K562 (cell line): Measurements from ENCODE around the gene CDC42EP5. TPM values are rescaled to one million over a fixed set of nuclear protein-coding genes. Genes with fewer than 3 reads are reported as not detected.

Source experiments
- ATAC-seq: fragments of 200-7000 bp; cut with Tn5 transposase; 3 replicates; pipeline ENCODE4 v1.9.1; 2020; ENCODE audit warnings: moderate library complexity
- BruUV-seq: library from RNA; stranded (reverse); fragments of 400-500 nt; replicated peaks from 2 replicates; lab custom pipeline; 2021; lab: Mats Ljungman, UMichigan
- CTCF ChIA-PET: fragments of 300-600 bp; formaldehyde crosslinking; extraction: SDS; loops from one replicate; lab custom pipeline; 2021; ENCODE audit warnings: low intra/inter-chr PET ratio; lab: Yijun Ruan, JAX
- POLR2A ChIA-PET: fragments of 300-600, 350-650 bp; sonication (Branson Sonifier 250); formaldehyde crosslinking; extraction: SDS; loops from one replicate; lab custom pipeline; 2021; ENCODE audit warnings: antibody characterized with exemption, inconsistent platforms; lab: Yijun Ruan, JAX
- DNase-seq, 4 experiments: peaks; one replicate each; pipeline versions ENCODE4 v3.0.0 to v3.0.0-alpha.2; 2011 to 2018; ENCODE audit warnings: low spot score in 3 of 4, mixed read lengths in 3 of 4; ENCODE audit errors: extremely low read depth in 1 of 4
- FAIRE-seq: peaks from 2 replicates; lab custom pipeline; 2011; peaks lifted over from hg19 to GRCh38; lab: Jason Lieb, UNC
- H2AFZ ChIP-seq: 2 replicates; pipeline ENCODE4 v1.6.0; 2011; ENCODE audit warnings: low read depth, low read length, control low read depth, inconsistent platforms
- H3K27ac ChIP-seq: fragments of 200-600 bp; 3 replicates; pipeline ENCODE4 v1.8.0; 2011; ENCODE audit warnings: low read depth, mild to moderate bottlenecking, control low read depth, inconsistent platforms, low read length, moderate library complexity, mixed read lengths; ENCODE audit errors: extremely low read depth
- H3K27me3 ChIP-seq, 2 experiments: fragments of 300-600 bp in 1 of 2; 2 replicates in 1 of 2; 3 replicates in 1 of 2; pipeline versions ENCODE4 v1.6.0 to v1.8.0; 2011; ENCODE audit warnings: inconsistent platforms in 2 of 2, low read length in 2 of 2, mild to moderate bottlenecking in 1 of 2, mixed read lengths in 1 of 2, moderate library complexity in 1 of 2; ENCODE audit not compliant: control insufficient read depth in 2 of 2, insufficient read depth in 2 of 2
- H3K36me3 ChIP-seq: fragments of 300-600 bp; 3 replicates; pipeline ENCODE4 v1.8.0; 2011; ENCODE audit warnings: mild to moderate bottlenecking, low read length, inconsistent platforms; ENCODE audit not compliant: control insufficient read depth, insufficient read depth
- H3K4me1 ChIP-seq, 2 experiments: fragments of 200-600 bp in 1 of 2; replicated peaks in 1 of 2; 2 replicates in 1 of 2; 3 replicates in 1 of 2; pipeline versions ENCODE4 v1.5.1 to v1.8.0; 2011; ENCODE audit warnings: inconsistent platforms in 2 of 2, low read length in 2 of 2, mild to moderate bottlenecking in 1 of 2, mixed read lengths in 1 of 2, moderate library complexity in 1 of 2; ENCODE audit not compliant: control insufficient read depth in 2 of 2, insufficient read depth in 2 of 2
- H3K4me2 ChIP-seq: 2 replicates; pipeline ENCODE4 v1.6.1; 2011; ENCODE audit warnings: low read length, control low read depth, inconsistent platforms, mixed read lengths; ENCODE audit not compliant: insufficient read depth
- H3K4me3 ChIP-seq: fragments of 200-600 bp; sonication (generic), shearing (Covaris generic); 2 replicates; pipeline ENCODE4 v1.5.1; 2016; ENCODE audit warnings: control low read depth, inconsistent platforms
- H3K79me2 ChIP-seq: fragments of 200-600 bp; 3 replicates; pipeline ENCODE4 v1.8.0; 2011; ENCODE audit warnings: low read length, inconsistent platforms; ENCODE audit not compliant: control insufficient read depth, insufficient read depth
- H3K9ac ChIP-seq, 2 experiments: 2 replicates each; pipeline versions ENCODE4 v1.6.0 to v1.6.1; 2011; ENCODE audit warnings: low read depth in 2 of 2, low read length in 2 of 2, control low read depth in 1 of 2, inconsistent platforms in 1 of 2, mild to moderate bottlenecking in 1 of 2, mixed read lengths in 1 of 2; ENCODE audit not compliant: insufficient read depth in 1 of 2
- H3K9me1 ChIP-seq: one replicate; pipeline ENCODE4 v1.6.0; 2011; ENCODE audit warnings: inconsistent platforms, mild to moderate bottlenecking, low read length, moderate library complexity; ENCODE audit not compliant: control insufficient read depth, insufficient read depth
- H3K9me3 ChIP-seq: replicated peaks from 2 replicates; pipeline ENCODE4 v1.5.1; 2011; ENCODE audit warnings: low read depth, low read length, inconsistent platforms; ENCODE audit not compliant: control insufficient read depth, insufficient read depth
- H4K20me1 ChIP-seq: replicated peaks from 2 replicates; pipeline ENCODE4 v1.6.1; 2011; ENCODE audit warnings: low read length, inconsistent platforms, mixed read lengths; ENCODE audit not compliant: control insufficient read depth, insufficient read depth
- HDAC8 ChIP-seq: fragments of 450-650 bp; IDR thresholded peaks from 2 replicates; pipeline ENCODE4 v1.6.1; 2016; ENCODE audit warnings: mild to moderate bottlenecking, missing genetic modification characterization, moderate library complexity, missing compliant biosample characterization
- OTX1 ChIP-seq: fragments of 450-650 bp; formaldehyde crosslinking; IDR thresholded peaks from 2 replicates; pipeline ENCODE4 v1.4.0; 2022; ENCODE audit warnings: mild to moderate bottlenecking
- POLR2A ChIP-seq: fragments of 450-650 bp; conservative IDR thresholded peaks from 2 replicates; pipeline ENCODE4 v1.6.1; 2016
- RBFOX2 ChIP-seq: fragments of 200-400 bp; formaldehyde crosslinking; IDR thresholded peaks from 2 replicates; pipeline ENCODE4 v1.6.1; 2017; ENCODE audit warnings: low read depth, mild to moderate bottlenecking, low read length, moderate library complexity
- RNF219 ChIP-seq: fragments of 250-450 bp; sonication (Bioruptor Pico); IDR thresholded peaks from 2 replicates; pipeline ENCODE4 v1.5.0; 2022; ENCODE audit warnings: mild to moderate bottlenecking
- ZNF551 ChIP-seq: fragments of 250-450 bp; sonication (Bioruptor Pico); IDR thresholded peaks from 2 replicates; pipeline ENCODE4 v1.5.0; 2021; ENCODE audit warnings: mild to moderate bottlenecking, moderate library complexity
- ZSCAN32 ChIP-seq: fragments of 450-650 bp; formaldehyde crosslinking; IDR thresholded peaks from 2 replicates; pipeline ENCODE4 v1.4.0; 2020; ENCODE audit warnings: mild to moderate bottlenecking, moderate library complexity
- WGBS: fragments of 100-300 bp; shearing (Covaris generic); methylation state at CpG from one replicate; pipeline ENCODE4 v1.1.6; 2016; ENCODE audit warnings: low coverage, mixed read lengths; ENCODE audit not compliant: insufficient coverage; ENCODE audit errors: missing lambda C conversion rate; 5-methylcytosine and 5-hydroxymethylcytosine counted together
- in situ Hi-C: fragments of 300-500 bp; cut with MboI; formaldehyde crosslinking; loops from 4 replicates; pipeline ENCODE4 v1.15.0; 2018; ENCODE audit warnings: inconsistent platforms, mixed read lengths
- intact Hi-C: fragments of 100-400 bp; cut with micrococcal nuclease; formaldehyde crosslinking; loops from 2 replicates; pipeline ENCODE4 v1.14.2; 2022
- polyA plus RNA-seq, 8 experiments: library from polyadenylated mRNA; depleted of rRNA in 4 of 8; stranded (reverse) in 5 of 8; unstranded in 3 of 8; fragments of >200 nt; fragmentation: Nextera tagmentation in 2 of 8; fragmentation: Illumina TruSeq in 1 of 8; extraction: Ambion mirVana in 2 of 8; extraction: Trizol in 1 of 8; gene quantifications; 2 replicates each; pipeline versions ENCODE4 v1.2.1 to v1.2.3, GENCODE V29; 2011 to 2014; ENCODE audit warnings: inconsistent platforms in 1 of 8, missing spikeins in 1 of 8
- total RNA-seq, 7 experiments: library from RNA; depleted of rRNA in 6 of 7; stranded (reverse); fragments of >200 nt in 6 of 7; fragmentation: Illumina TruSeq in 2 of 7; extraction: Trizol in 2 of 7; gene quantifications; 2 replicates each; pipeline versions ENCODE4 v1.2.1 to v1.2.3, GENCODE V29; 2011 to 2021; ENCODE audit warnings: low replicate concordance in 1 of 7

Gene CDC42EP5
- total and polyA plus RNA-seq, 9 of the 15 experiments (the other 6 are each of a cell fraction or from before 2014, with no cell fraction given): 0.15 to 0.38 TPM; not detected in 7

GRCh38 chr19:54460230-54461005 is 12.7 kb downstream of the CDC42EP5 start (continued):
- TF ChIP-seq RBFOX2: peak; percentile 53

GRCh38 chr19:54459282-54460229 is 13.5 kb downstream of the CDC42EP5 start:
- no peak for TF ChIP-seq ZSCAN32
- TF ChIP-seq RNF219 (CRISPR knock-in tag): no peak
- TF ChIP-seq HDAC8 (tag): no peak
- 0 out of 2 replicates have a peak, but pooled peaks have one; percentile 20 for TF ChIP-seq POLR2A
- TF ChIP-seq ZNF551 (CRISPR knock-in tag): no peak
- TF ChIP-seq RBFOX2: peak; percentile 65
- no peak for TF ChIP-seq OTX1 (CRISPR knock-in tag)
- intact Hi-C loops: no loop called here
- Histone ChIP-seq H2AFZ (no peak overlapping the region), H3K36me3 (peaks cover 79% of the 10 kb centered on the region), H3K27ac (no peak overlapping the region), H3K9me1 (peaks cover 2% of the 10 kb centered on the region), H3K27me3 (no peaks in the 10 kb centered on the region), H3K9me3 (no peaks in the 10 kb centered on the region), H3K4me2 (no peak overlapping the region), H3K4me3 (no peak overlapping the region), H3K79me2 (no peaks in the 10 kb centered on the region; the same call in 2 of the 3 replicates), H3K9ac (peak overlapping the region in 1 of 2 experiments; percentile 48; a peak in 1 of 4 replicates), H4K20me1 (peaks cover 18% of the 10 kb centered on the region; the same call in 1 of the 2 replicates), H3K4me1 (peaks cover 0 to 32% of the 10 kb centered on the region in 2 experiments; a peak in 2 of 5 replicates)
- no peak for ATAC-seq
- in situ Hi-C loops: no loop called here
- WGBS: 92% methylated on average over 16 of the region's 16 CpGs
- DNase-seq: peak in 2 of 4 experiments; percentile 3 to 5
- ChIA-PET POLR2A (interaction anchor here (1.6 to 1.7 kb wide), 2 partner anchors 11 to 14 kb away, joined by 5 to 15 read pairs; partner anchors contain the start of genes CDC42EP5 and LENG8), CTCF (no interaction called here)
- BruUV-seq: TSS peak; percentile 22
- FAIRE-seq: no peak
